Measurements from ENCODE around the gene GYS1.
A peak's percentile ranks its signal among the peaks of the same experiment; 100 is the strongest.

GYS1 gene

DNA sequence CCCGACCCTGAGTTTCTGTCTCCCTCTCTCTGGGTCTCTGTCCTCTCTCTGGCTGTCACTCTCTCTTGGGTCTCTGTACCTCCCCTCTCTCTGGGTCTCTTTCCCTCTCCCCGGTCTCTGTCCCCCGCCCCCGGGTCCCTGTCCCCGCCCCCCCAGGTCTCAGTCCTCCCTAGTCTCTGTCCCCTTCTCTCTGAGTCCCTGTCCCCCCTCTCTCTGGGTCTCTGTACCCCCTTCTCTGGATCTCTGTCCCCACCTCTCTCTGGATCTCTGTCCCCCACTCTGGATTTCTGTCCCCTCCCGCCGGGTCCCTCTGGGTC, 30.3 kb downstream of the GYS1 start:
- no peak for DNase-seq

DNA sequence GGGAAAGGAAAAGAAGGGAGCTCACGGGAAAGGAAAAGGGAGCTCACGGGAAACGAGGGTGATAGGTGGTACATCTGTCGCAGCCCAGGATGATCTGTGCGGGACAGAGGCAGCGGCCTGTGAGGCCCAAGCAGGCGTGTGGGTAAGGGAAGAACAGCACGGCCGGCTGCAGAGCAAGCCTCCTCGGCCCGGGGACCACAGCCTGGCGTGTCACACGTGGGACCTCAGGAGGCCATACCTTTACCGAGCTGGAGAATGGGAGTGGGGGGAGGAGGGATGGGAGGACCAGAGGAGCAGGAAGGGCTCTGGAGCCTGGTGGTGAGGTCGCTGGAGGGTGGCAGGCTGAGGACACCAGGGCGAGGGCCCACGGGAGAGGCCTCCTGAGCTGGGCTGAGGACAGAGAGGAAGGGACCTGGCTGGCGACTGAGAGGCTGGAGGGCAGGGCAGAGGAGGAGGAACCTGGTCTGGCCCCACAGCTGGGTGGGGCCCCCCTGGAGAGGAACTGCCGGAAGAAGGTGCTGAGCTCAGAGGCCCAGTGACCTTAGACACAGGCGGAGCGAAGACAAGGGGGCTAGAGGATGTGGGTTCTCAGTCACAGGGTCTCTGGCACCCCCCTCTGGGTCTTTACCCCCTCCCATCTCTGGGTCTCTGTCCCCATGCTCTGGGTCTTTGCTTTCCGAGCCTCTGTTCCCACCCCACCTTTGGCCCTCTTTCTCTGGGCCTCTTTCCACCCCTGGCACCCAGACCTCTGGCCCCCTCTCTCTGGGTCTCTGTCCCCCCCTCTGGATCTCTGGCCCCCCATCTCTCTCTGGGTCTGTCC, 30.9 kb downstream of the GYS1 start:
- no peak for DNase-seq

DNA sequence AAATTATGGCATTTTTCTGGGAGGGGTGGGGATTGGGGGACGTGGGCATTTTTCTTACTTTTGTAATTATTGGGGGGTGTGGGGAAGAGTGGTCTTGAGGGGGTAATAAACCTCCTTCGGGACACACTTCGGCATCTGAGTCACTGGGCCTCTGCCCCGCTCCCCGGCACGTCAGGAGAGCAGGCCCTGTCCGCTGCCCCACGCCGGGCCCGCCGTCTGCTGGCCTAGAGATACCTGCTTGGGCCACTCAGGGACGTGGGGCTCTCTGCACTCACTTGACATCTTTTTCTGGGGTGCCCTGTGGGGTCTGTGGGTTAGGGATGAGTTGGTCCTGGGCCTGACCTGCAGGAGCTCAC, 31.5 kb downstream of the GYS1 start:
- no peak for DNase-seq

DNA sequence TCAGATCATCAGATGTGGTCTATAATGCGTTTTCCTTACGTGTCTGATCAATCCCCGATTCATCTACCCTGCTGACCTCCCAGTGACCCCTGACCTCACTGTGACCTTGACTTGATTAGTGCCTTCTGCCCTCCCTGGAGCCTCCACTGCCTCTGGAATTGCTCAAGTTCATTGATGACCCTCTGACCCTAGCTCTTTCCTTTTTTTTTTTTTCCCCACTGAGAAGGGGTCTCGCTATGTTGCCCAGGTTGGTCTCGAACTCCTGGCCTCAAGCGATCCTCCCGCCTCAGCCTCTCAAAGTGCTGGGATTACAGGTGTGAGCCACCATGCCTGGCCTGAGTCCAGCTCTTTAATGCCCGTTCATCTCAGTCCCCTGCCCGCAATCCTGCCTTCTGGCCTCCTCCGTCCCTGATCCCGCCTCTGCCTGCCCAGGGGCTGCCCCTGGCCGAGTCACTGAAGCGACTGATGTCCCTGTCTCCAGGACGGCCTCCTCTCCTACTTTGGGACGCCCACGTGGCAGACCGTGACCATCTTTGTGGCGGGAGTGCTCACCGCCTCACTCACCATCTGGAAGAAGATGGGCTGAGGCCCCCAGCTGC, 32.0 kb downstream of the GYS1 start:
- DNase-seq = no peak

DNA sequence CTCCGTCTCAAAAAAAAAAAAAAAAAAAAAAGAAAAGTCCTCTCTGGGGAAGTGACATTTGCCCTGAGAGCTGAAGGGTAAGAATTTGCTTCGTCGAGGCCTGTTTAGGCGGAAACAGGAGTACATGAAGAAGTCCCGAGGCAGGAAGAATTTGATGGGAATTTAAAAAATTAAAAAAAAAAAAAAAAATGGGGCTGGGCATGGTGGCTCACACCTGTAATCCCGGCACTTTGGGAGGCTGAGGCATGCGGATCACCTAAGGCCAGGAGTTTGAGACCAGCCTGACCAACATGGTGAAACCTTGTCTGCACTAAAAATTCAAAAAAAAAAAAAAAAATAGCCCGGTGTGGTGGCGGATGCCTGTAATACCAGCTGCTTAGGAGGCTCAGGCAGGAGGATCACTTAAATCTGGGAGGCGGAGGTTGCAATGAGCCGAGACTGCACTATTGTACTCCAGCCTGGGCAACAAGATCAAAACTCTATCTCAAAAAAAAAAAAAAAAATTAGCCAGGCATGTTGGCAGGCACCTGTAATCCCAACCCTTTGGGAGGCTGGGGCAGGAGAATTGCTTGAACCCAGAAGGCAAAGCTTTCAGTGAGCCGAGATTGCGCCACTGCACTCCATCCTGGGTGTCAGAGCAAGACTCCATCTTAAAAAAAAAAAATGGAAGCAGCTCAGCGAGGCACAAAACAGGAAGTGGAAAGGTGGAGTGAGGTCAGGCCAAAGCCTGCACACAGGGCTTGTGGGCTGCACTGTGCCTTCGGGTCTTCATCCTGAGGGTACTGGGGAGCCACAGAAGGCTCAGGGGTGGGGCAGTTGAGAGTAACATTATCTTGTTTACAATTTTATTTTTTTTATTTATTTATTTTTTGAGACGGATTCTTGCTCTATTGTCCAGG, 33.5 kb downstream of the GYS1 start:
- DNase-seq = no peak

DNA sequence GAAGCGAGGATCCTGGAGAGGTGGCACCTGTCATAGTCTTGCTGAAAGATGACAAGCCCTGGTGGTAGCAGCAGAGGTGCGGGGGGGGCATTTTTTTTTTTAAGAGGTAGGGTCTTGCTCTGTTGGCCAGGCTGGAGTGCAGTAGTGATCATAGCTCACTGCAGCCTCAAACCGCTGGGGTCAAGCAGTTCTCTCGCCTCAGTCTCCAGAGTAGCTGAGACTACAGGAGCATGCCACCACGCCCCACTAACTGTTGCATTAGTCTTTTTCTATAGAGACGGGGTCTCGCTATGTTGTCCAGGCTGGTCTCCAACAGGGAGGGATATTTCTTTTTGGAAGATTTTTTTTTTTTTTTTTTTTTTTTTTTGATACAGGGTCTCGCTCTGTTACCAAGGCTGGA, 35.1 kb downstream of the GYS1 start:
- DNase-seq = no peak

DNA sequence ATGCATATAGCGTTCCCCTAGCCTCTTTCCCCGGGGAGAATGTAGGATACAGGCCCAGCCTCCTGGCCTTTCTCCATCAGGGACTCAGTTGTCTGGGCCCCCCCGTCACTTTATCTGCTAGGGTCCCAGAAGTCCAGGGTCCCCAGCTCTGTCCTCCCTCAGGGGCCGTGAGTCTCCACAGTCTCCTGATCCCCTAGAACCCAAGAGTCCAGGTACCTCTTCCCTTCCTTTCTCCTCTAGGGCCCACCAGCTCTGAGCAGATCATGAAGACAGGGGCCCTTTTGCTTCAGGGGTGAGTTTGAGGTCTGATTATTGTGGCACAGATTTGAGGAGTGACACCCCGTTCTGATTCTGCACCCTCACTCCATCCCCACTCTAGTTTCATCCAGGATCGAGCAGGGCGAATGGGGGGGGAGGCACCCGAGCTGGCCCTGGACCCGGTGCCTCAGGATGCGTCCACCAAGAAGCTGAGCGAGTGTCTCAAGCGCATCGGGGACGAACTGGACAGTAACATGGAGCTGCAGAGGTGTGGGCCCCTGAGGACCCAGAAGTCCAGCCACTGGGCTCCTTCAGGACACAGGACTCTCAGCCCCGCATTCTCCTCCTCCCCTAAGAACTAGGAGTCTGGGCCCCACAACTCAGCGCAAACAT, 37.7 kb downstream of the GYS1 start:
- DNase-seq = no peak

DNA sequence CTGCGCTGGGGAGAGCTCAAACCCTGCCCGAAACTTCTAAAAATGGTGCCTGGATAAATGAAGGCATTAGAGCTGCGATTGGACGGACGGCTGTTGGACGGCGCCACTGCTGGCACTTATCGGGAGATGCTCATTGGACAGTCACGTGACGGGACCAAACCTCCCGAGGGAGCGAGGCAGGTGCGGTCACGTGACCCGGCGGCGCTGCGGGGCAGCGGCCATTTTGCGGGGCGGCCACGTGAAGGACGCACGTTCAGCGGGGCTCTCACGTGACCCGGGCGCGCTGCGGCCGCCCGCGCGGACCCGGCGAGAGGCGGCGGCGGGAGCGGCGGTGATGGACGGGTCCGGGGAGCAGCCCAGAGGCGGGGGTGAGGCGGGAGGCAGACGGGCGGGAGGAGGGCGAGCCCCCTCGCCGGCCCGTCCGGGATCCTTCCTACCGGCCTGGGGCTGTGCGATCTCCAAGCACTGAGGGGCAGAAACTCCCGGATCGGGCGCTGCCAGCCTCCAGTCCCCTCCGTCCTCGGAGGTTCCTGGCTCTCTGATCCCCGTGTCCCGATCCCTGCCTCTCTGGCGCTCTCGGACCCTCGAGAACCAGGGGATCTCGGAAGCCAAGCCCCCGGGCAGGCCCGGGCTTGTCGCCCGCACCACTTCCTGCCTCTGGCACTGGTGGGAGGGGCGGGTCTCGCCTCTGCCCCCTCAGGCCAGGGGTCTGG, 38.4 kb downstream of the GYS1 start, which contains the start of gene BAX:
Gene BAX, plus strand, starts transcription at position 281 of the 713 bp plus-strand sequence. Its CDS starts 54 bp downstream, at position 335.
- DNase-seq = peak; percentile 96

DNA sequence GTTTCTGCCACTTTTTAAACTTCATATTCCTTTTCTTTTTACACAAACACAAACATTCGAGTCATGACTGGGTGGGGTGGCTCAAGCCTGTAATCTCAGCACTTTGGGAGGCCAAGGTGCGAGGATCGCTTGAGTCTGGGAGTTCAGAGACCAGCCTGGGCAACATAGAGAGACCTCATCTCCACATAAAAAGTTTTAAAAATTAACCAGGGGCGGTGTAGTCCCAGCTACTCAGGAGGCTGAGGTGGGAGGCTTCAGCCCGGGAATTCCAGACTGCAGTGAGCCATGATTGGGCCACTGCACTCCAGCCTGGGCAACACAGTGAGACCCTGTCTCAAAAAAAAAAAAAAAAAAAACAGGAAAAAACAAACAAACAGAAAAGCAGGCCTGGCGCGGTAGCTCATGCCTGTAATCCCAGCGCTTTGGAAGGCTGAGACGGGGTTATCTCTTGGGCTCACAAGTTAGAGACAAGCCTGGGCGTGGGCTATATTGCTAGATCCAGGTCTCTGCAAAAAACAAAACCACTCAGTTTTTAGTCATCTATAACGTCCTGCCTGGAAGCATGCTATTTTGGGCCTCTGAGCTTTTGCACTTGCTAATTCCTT, 39.0 kb downstream of the GYS1 start:
- no peak for DNase-seq

DNA sequence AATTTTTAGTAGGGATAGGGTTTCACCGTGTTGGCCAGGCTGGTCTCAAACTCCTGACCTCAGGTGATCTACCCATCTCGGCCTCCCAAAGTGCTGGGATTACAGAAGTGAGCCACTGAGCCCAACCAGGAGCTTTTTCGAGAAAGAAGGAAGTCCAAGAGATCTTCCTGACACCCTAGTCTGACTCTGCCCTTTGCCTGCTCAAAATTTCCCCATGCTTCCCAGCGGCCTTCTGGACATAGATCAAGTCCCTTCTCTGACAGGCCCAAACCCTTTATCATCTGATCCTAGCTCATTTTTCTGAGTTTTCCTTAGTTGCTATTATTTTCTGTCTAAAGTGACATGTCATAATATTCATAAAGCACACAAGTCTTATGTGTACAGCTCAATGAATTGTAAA, 40.0 kb downstream of the GYS1 start:
- no peak for DNase-seq

DNA sequence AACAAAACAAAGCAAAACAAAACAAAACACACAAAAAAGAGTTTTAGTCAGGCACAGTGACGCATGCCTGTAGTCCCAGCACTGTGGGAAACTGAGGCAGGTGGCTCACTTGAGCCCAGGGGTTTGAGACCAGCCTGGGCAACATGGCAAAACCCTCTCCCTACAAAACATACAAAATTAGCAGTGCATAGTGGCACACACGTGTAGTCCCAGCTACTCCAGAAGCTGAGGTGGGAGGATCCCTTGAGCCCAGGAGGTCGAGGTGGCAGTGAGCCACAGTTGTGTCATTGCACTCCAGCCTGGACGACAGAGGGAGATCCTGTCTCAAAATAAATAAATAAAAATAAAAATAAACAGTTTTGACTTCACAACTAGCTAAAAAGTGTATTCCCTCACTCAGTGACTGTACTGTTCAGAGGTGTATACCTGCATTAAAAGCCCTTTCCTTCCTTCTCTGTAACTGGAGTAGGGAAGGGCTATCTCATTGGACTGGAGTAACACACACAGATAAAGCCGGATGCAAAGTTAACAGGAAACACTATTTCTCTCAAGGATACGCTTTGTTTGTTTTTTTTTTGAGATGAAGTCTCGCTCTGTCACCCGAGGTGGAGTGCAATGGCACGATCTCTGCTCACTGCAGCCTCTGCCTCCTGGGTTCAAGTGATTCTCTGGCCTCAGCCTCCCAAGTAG, 42.1 kb downstream of the GYS1 start:
- DNase-seq = no peak

DNA sequence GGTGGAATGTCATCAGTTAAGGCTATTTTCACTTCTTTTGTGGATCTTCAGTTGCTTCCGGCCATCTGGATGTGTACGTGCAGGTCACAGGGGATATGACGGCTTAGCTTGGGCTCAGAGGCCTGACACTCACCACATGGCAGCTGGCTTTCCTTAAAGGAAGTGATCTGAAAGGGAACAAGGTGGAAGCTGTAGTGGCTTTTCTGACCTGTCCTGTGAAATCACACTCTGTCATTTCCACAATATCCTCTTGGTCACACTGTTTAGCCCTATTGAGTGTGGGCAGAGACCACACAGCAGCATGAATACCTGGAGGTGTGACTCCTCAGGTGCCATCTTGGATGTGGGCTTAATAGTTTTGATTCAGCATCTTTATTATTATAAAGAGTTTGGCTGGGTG, 43.0 kb downstream of the GYS1 start:
- no peak for DNase-seq

DNA sequence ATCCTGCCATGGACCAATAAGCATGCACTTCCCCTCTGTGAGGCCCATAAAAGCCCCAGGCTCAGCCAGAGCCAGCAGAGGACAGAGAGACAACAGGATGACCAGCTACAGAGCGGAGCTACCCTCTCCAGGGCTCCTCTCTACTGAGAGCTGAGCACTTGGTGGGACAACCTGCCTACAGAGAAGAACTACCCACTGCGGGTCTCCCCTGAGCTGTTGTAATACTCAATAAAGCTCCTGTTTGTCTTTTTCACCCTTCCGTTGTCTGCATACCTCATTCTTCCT, 45.9 kb downstream of the GYS1 start:
- no peak for DNase-seq

DNA sequence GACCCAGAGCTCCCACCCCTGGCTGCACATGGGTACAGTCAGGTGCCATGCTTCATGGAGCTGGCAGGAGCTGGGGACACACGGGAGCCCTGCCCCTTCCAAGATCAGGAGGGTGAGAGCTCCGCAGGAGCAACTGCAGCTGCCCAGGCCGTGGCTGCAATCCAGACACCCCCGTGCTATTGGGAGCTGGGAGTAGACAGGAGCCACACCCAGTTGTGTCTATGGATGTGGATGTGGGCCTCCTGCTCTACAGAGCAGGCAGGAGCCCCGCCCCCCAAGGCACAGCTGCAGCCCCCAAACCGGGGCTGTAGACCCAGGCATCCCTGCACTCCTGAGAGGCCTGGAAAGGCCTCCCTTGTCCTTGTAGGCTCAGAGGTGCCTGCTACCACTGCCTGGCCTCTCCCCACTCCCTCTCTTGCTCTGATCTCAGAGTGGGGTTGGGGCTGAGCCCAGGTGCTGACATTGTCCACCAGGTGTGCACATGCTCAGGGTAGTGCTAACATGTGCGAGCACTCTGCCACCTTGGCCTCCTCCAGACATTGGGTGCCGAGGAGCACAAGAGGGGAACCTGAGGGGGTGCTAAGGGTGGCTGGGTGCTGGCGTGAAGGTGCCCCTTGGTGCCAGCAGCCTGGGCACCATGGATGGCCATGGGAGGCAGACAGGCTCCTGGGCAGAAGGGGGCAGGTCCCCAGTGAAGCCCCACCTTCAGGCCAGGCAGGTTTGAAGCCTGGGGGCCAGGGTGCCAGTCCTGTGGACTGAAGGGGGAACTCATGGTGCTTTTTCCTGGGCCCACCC, 46.4 kb downstream of the GYS1 start:
- DNase-seq = no peak

DNA sequence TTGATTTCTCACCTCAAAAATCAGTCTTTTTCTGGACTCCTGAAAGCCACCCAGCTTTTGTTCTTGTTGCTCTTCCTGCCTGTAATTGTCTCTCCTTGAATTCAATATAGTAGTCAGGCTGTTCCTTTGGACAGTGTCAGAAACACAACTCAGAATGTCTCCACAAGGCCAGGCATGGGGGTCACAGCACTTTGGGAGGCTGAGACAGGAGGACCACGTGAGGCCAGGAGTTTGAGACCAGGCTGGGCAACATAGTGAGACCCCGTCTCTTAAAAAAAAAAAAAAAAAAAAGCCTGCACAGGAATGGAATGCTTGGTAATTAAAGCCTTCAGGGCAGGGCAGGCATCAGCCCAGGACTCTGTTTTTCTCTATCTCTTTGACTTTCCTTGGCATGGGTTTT, 47.3 kb downstream of the GYS1 start:
- no peak for DNase-seq

DNA sequence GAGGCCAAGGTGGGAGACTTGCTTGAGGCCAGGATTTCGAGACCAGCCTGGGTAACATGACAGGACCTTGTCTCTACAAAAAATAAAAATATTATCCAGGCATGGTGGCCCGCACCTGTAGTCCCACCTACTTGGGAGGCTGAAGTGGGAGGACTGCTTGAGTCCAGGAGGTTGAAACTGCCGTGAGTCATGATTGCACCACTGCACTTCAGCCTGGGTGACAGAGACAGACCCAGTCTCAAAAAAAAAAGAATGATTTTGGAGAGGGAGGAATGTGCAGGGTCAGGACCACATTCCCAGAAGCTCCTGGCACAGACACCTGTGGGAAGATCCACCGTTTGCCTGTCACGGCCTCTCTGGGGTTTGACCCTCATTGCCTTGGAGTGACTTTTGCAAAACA, 47.7 kb downstream of the GYS1 start:
- DNase-seq = no peak

DNA sequence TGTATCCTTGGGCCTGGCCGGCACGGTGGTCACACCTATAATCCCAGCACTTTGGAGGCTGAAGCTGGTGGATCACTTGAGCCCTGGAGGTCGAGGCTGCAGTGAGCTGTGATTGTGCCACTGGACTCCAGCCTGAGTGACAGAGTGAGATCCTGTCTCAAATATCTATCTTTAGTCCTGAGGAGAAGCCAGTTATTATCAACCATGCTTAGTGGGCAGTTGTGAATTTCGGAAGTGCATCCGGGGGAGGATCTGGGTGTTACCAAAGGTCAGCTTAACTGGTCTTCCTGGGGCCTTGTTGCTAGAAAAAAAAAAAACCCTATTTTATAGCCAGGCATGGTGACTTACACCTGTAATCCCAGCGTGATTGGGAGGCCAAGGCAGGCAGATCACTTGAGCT, 50.0 kb downstream of the GYS1 start:
- no peak for DNase-seq

DNA sequence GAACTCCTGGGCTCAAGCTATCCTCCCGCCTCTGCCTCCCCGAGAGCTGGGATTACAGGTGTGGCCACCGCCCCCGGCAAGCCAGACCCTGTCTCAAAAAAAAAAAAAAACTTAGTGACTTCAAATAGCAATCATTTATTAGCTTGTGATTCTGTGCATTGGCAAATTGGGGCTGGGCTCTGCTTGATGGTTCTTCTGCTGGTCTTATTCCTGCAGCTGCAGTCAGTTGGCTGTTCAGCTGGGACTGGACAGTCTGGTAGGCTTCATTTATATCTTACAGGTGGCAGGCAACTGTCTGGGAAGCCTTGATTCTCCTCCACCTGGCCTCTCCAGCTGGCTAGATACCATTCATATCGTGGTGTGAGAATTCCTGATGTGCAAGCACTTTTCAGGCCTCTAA, 52.2 kb downstream of the GYS1 start:
- DNase-seq = no peak

DNA sequence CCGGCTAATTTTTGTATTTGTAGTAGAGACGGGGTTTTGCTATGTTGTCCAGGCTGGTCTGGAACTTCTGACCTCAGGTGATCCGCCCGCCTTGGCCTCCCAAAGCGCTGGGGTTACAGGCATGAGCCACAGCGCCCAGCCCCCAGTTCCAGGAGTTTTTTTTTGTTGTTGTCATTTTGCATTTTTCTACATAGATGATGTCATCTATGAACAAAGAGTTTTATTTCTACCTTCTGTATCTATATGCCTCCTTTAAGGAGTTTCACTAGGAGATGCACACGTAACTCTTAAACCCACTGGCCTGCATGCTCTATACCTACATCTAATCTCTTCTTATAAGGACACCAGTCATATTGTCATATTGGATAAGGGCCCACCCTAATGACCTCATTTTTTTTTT, 54.9 kb downstream of the GYS1 start:
- no peak for DNase-seq

DNA sequence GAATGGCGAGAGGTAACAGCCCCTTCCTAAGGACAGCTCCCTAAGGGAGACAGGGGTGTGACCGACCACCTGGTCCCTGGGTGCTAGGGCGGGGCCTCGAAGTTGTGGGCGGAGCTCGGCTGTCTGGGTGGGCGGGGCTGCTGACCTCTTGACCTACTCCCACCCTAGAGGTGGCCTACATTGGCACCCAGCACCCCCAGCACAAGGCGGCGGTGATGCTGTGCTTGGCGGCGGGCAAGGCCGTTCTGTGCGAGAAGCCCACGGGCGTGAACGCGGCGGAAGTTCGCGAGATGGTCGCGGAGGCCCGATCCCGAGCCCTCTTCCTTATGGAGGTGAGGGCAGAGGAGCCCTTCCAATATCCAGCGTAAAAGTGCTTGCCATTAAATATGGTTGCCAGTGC, 57.2 kb downstream of the GYS1 start:
- DNase-seq = no peak

DNA sequence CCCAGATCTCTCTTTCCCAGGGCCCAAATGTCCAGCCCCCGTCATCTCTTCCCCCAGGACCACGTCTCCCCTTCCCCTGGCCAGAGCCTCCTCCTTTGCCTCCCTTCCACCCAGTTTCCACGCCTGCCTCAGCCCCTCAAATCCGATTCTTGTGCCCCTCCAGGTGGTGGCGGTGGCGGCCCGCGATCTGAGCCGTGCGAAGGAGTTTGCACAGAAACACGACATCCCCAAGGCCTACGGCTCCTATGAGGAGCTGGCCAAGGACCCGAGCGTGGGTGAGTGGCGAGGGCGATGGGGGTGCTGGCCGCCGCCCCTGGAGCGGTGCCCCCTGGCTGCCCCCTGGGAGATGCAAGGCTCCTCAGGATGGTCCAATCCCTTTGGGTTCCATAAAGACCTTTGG, 58.3 kb downstream of the GYS1 start:
- no peak for DNase-seq

Data from NCI-H2171 treated with DMSO at 0.1 percent for 48 hours (cell line).